PC-9 (cell line): ENCODE data around the gene ADGRV1.

Experiments
- EZH2 ChIP-seq: fragments of 200-600 bp; sonication (generic); IDR thresholded peaks from 2 replicates; pipeline ENCODE4 v1.8.0; 2017; ENCODE audit warnings: antibody characterized with exemption, low read depth
- TF ChIP-seq, protein P1 (sequence below): fragments of 200-600 bp; sonication (generic); conservative IDR thresholded peaks from 2 replicates; pipeline ENCODE4 v1.6.1; 2017; ENCODE audit warnings: mixed run types, antibody characterized with exemption, mild to moderate bottlenecking, moderate library complexity

- TF ChIP-seq, protein P1, sequence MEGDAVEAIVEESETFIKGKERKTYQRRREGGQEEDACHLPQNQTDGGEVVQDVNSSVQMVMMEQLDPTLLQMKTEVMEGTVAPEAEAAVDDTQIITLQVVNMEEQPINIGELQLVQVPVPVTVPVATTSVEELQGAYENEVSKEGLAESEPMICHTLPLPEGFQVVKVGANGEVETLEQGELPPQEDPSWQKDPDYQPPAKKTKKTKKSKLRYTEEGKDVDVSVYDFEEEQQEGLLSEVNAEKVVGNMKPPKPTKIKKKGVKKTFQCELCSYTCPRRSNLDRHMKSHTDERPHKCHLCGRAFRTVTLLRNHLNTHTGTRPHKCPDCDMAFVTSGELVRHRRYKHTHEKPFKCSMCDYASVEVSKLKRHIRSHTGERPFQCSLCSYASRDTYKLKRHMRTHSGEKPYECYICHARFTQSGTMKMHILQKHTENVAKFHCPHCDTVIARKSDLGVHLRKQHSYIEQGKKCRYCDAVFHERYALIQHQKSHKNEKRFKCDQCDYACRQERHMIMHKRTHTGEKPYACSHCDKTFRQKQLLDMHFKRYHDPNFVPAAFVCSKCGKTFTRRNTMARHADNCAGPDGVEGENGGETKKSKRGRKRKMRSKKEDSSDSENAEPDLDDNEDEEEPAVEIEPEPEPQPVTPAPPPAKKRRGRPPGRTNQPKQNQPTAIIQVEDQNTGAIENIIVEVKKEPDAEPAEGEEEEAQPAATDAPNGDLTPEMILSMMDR = no peak
- TF ChIP-seq EZH2 = no peak
These were observed 593.4 kb downstream of the ADGRV1 start for GRCh38 chr5:91151947-91152346.
